Vagina (tissue), 2 donors: Measurements from ENCODE around the gene MBD4. TPM values are rescaled to one million over a fixed set of nuclear protein-coding genes. Genes with fewer than 3 reads are reported as not detected.
A peak's percentile ranks its signal among the peaks of the same experiment; 100 is the strongest.

ENCODE experiments used
- DNase-seq, 2 donors: peaks; one replicate each; pipeline ENCODE4 v3.0.0-alpha.2; 2017; ENCODE audit errors: extremely low spot score in 2 of 2
- H3K27ac ChIP-seq: fragments of 200-600 bp; sonication (generic); one replicate; pipeline ENCODE4 v1.5.1; 2019
- H3K27me3 ChIP-seq: fragments of 200-600 bp; sonication (generic); one replicate; pipeline ENCODE4 v1.5.1; 2019
- H3K36me3 ChIP-seq, 2 donors: fragments of 200-600 bp; sonication (generic); one replicate each; pipeline ENCODE4 v1.5.1; 2017 to 2019
- H3K4me1 ChIP-seq: fragments of 200-600 bp; sonication (generic); one replicate; pipeline ENCODE4 v1.5.1; 2019
- H3K4me3 ChIP-seq, 2 donors: fragments of 200-600 bp; sonication (generic); 1 replicate in 1 of 2; 2 replicates in 1 of 2; pipeline ENCODE4 v1.5.1; 2016 to 2019
- H3K9me3 ChIP-seq: fragments of 200-600 bp; sonication (generic); one replicate; pipeline ENCODE4 v1.5.1; 2019
- POLR2A ChIP-seq, 2 donors: fragments of 450-650 bp; IDR thresholded peaks; one replicate each; pipeline ENCODE4 v1.6.1; 2017; ENCODE audit warnings: antibody characterized with exemption in 2 of 2, mild to moderate bottlenecking in 2 of 2, moderate library complexity in 2 of 2
- POLR2AphosphoS5 ChIP-seq, 2 donors: sonication (generic); formaldehyde crosslinking; IDR thresholded peaks; one replicate each; pipeline ENCODE4 v1.9.0; 2017; ENCODE audit warnings: antibody characterized with exemption in 2 of 2, mild to moderate bottlenecking in 2 of 2, low read depth in 1 of 2; ENCODE audit not compliant: insufficient read depth in 1 of 2
- intact Hi-C: fragments of 100-400 bp; cut with DNase I; formaldehyde crosslinking; loops from one replicate; pipeline ENCODE4 v1.15.1; 2023
- total RNA-seq: library from RNA; depleted of rRNA; stranded (reverse); fragments of >200 nt; gene quantifications from one replicate; pipeline ENCODE4 v1.2.3, GENCODE V29; 2016
- TF ChIP-seq, protein P1 (sequence below), 3 experiments: fragments of 450-650 bp in 2 of 3; fragments of 200-600 bp in 1 of 3; sonication (generic) in 1 of 3; IDR thresholded peaks; one replicate each; pipeline ENCODE4 v1.5.1; 2017 to 2019; ENCODE audit warnings: antibody characterized with exemption in 3 of 3, mild to moderate bottlenecking in 2 of 3, moderate library complexity in 2 of 3

Gene MBD4
- total RNA-seq, 1 donor from 2014 or later = 32.4 TPM

DNA sequence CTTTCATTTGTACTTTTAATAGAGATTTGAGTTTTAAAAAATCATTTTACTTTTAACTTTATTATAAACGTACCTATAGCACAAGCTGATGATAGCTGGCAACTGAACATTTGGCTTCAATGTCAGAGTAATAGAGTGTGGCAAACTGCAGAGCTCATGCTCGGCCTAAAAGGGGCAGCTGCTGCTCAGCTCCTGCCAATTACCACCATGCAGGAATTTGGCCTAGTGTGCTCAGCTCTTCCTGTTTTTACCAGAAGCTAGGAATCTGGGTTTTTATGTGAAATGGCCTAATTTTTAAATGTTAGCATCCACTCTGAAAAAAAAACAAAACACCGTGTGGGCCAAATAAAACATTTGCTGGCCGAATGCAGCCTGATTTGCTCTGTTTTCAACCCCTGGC is 2.0 kb upstream of the MBD4 start:
- intact Hi-C loops = loop anchor here (5.0 kb wide), 1 partner anchor 166 kb away; the partner anchor contains the start of gene PLXND1
- H3K4me1 ChIP-seq = peaks cover 55% of the 10 kb centered on the region
- DNase-seq = no peak
- peak overlapping the region; percentile 94 for H3K27ac ChIP-seq
- H3K36me3 ChIP-seq = peaks cover 0 to 10% of the 10 kb centered on the region in 2 donors
- no peak overlapping the region for H3K4me3 ChIP-seq
- H3K27me3 ChIP-seq = no peaks in the 10 kb centered on the region
- no peaks in the 10 kb centered on the region for H3K9me3 ChIP-seq
- TF ChIP-seq, protein P1, sequence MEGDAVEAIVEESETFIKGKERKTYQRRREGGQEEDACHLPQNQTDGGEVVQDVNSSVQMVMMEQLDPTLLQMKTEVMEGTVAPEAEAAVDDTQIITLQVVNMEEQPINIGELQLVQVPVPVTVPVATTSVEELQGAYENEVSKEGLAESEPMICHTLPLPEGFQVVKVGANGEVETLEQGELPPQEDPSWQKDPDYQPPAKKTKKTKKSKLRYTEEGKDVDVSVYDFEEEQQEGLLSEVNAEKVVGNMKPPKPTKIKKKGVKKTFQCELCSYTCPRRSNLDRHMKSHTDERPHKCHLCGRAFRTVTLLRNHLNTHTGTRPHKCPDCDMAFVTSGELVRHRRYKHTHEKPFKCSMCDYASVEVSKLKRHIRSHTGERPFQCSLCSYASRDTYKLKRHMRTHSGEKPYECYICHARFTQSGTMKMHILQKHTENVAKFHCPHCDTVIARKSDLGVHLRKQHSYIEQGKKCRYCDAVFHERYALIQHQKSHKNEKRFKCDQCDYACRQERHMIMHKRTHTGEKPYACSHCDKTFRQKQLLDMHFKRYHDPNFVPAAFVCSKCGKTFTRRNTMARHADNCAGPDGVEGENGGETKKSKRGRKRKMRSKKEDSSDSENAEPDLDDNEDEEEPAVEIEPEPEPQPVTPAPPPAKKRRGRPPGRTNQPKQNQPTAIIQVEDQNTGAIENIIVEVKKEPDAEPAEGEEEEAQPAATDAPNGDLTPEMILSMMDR (IDR thresholded peaks at IDR 0.05) = no peak
- TF ChIP-seq POLR2AphosphoS5 (IDR thresholded peaks at IDR 0.05; ENCODE audit: insufficient read depth in 1 of 2, low read depth in 1 of 2) (no peak), POLR2A (IDR thresholded peaks at IDR 0.05) (no peak)

DNA sequence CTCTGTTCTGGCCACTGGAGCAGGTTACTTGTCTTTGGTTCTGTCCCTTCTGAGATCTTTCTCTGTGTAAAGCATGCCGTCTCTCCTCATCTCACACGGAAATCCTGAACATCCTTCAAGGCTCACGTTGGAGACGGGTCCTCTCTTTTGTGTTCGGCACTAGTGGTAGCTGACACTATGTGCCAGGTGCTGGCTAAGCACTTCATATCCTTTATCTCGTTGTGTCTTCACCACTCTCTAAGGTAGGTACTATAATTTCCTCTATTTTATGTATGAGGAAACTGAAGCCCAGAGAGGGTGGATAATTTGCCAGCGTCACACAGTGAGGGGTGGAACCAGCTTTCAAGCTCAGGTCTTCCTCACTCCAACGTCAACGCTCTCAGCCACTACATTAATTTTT is 1.5 kb upstream of the MBD4 start:
- Histone ChIP-seq H3K27ac (peak overlapping the region; percentile 94), H3K4me3 (peak overlapping the region; percentile 90 to 92), H3K4me1 (peaks cover 61% of the 10 kb centered on the region), H3K36me3 (peaks cover 0 to 15% of the 10 kb centered on the region in 2 donors), H3K27me3 (no peaks in the 10 kb centered on the region), H3K9me3 (no peaks in the 10 kb centered on the region)
- DNase-seq = no peak
- intact Hi-C loops = loop anchor here (5.0 kb wide), 1 partner anchor 166 kb away; the partner anchor contains the start of gene PLXND1
- TF ChIP-seq, protein P1 (IDR thresholded peaks at IDR 0.05) = no peak
- TF ChIP-seq POLR2AphosphoS5 (IDR thresholded peaks at IDR 0.05; ENCODE audit: insufficient read depth in 1 of 2, low read depth in 1 of 2) (no peak), POLR2A (IDR thresholded peaks at IDR 0.05) (no peak)

DNA sequence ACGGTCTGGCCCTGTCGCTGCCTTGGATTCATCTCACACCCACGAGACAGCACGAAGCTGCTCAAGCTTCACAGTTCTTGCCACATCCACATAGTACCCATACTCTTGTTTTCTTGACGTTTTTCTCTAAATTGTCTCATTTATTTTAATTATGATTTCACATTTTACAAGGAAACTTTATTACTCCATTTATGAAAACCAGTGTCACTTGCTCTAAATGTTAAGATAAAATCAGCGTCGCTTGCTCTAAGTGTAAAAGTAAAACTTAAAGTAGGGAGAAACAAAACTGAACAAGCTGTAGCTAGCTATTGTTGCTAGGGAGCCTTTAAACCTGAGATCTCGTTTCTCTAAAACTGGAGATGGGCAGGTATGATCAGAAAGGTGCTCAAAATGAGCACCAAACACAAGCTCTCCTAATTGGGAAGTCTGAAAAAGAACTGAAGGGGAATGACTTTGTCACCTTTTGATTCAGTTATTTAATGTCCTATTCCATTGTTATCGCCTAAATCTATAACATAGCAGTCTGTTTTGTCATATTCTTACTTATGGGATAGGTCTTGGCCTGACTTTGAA is 956 bp upstream of the MBD4 start:
- no peak for TF ChIP-seq POLR2AphosphoS5 (IDR thresholded peaks at IDR 0.05; ENCODE audit: insufficient read depth in 1 of 2, low read depth in 1 of 2)
- no peak for TF ChIP-seq POLR2A (IDR thresholded peaks at IDR 0.05)
- TF ChIP-seq, protein P1 (IDR thresholded peaks at IDR 0.05) = no peak
- H3K27ac ChIP-seq = peak overlapping the region; percentile 94
- peaks cover 66% of the 10 kb centered on the region for H3K4me1 ChIP-seq
- intact Hi-C loops = loop anchor here (5.0 kb wide), 1 partner anchor 167 kb away; the partner anchor contains the start of gene PLXND1
- no peaks in the 10 kb centered on the region for H3K9me3 ChIP-seq
- H3K36me3 ChIP-seq = peaks cover 0 to 15% of the 10 kb centered on the region in 2 donors
- H3K27me3 ChIP-seq = no peaks in the 10 kb centered on the region
- DNase-seq = no peak
- H3K4me3 ChIP-seq = peak overlapping the region; percentile 90 to 92

DNA sequence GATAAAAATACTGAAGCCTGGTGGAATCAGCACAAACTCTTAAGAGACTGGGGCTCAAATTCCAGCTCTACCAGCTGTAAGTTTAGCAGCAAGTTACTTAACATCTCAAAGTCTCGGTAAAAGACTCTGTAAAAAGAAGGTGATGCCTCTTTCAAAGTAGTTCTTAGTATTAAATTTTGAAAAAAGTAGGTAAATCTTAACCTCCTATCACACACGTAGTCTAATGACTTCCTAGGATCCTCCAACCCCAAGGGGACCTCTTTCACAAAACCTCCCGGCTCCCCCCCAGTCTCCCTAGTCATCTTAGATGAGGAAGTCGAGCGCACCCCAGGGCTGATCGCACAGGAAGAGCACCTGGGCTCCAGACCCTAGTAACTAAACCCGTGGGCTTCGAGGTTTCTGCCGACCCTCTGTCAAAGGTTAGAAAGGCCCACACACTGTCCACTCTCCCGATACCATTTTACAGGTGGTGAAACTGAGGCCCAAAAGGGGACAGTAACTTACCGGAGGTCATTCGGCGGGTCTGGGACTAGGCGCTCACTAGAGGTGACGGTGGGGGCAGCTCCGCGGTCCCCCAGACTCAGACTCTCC is 427 bp downstream of the MBD4 start:
- H3K27me3 ChIP-seq = no peaks in the 10 kb centered on the region
- peaks cover 77% of the 10 kb centered on the region for H3K4me1 ChIP-seq
- peak overlapping the region; percentile 94 for H3K27ac ChIP-seq
- intact Hi-C loops = no loop called here
- H3K9me3 ChIP-seq = no peaks in the 10 kb centered on the region
- no peak for DNase-seq
- peaks cover 0 to 16% of the 10 kb centered on the region in 2 donors for H3K36me3 ChIP-seq
- TF ChIP-seq, protein P1 (IDR thresholded peaks at IDR 0.05) = no peak
- TF ChIP-seq POLR2AphosphoS5 (IDR thresholded peaks at IDR 0.05; ENCODE audit: insufficient read depth in 1 of 2, low read depth in 1 of 2) = no peak
- no peak for TF ChIP-seq POLR2A (IDR thresholded peaks at IDR 0.05)
- peak overlapping the region; percentile 90 to 92 for H3K4me3 ChIP-seq

DNA sequence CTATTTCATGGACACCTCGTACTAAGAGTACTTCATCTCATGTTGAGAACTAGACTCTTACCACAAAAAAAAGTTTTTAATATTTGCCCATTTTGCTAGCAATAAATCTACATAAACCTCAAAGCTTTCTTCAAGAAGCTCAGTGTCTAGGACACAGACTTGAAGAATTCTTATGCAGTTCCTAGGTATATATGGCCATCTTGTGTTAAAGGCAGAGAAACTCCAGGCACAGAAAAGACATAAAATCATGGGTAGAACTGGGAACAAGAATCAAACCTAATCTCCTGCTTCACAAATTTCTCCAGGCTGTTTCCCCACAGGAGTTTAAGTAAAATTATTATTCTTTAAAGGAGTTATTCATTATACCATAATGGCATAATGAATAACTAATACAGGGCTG is 4.4 kb downstream of the MBD4 start:
- intact Hi-C loops = no loop called here
- Histone ChIP-seq H3K27me3 (no peaks in the 10 kb centered on the region), H3K4me1 (peaks cover 43% of the 10 kb centered on the region), H3K36me3 (peaks cover 0 to 49% of the 10 kb centered on the region in 2 donors), H3K9me3 (no peaks in the 10 kb centered on the region), H3K4me3 (no peak overlapping the region), H3K27ac (no peak overlapping the region)
- TF ChIP-seq, protein P1 (IDR thresholded peaks at IDR 0.05) = no peak
- TF ChIP-seq POLR2A (IDR thresholded peaks at IDR 0.05) (no peak), POLR2AphosphoS5 (IDR thresholded peaks at IDR 0.05; ENCODE audit: insufficient read depth in 1 of 2, low read depth in 1 of 2) (no peak)
- DNase-seq = no peak
